Measurements from ENCODE around the gene RNF166. TPM values are rescaled to one million over a fixed set of nuclear protein-coding genes. Genes with fewer than 3 reads are reported as not detected.
A peak's percentile ranks its signal among the peaks of the same experiment; 100 is the strongest.

RNF166 gene
- total RNA-seq, 1 donor, result 14.5 TPM

GRCh38 chr16:88681709-88682451 lies 24.3 kb downstream of the RNF166 start:
- DNase-seq (ENCODE audit: insufficient read length, low spot score, missing footprints), result no peak
- no peaks in the 10 kb centered on the region for H3K79me2 ChIP-seq (ENCODE audit: insufficient read depth, low read length)
- peaks cover 27% of the 10 kb centered on the region for H3K4me1 ChIP-seq (ENCODE audit: insufficient read depth, low read length)
- TF ChIP-seq CTCF (IDR thresholded peaks at IDR 0.05; ENCODE audit: extremely low read depth, low read depth, low read length), result no peak
- no peak overlapping the region for H3K4me3 ChIP-seq (ENCODE audit: insufficient read depth, low read length)
- no peaks in the 10 kb centered on the region for H3K36me3 ChIP-seq (ENCODE audit: insufficient read depth, low read length)
- H3K9me3 ChIP-seq (ENCODE audit: low read depth, low read length), result no peaks in the 10 kb centered on the region
- H2AFZ ChIP-seq (ENCODE audit: low read length), result peak overlapping the region; percentile 15
- H4K20me1 ChIP-seq (ENCODE audit: insufficient read depth, low read length), result peaks cover 2% of the 10 kb centered on the region
- no peak overlapping the region for H3K27ac ChIP-seq (ENCODE audit: low read depth, low read length)
- peaks cover 37% of the 10 kb centered on the region for H3K27me3 ChIP-seq (ENCODE audit: insufficient read depth, low read length)
- H3K4me2 ChIP-seq (ENCODE audit: insufficient read depth, low read length), result peak overlapping the region; percentile 34

GRCh38 chr16:88681084-88681680 lies 25.0 kb downstream of the RNF166 start:
- H3K9me3 ChIP-seq (ENCODE audit: low read depth, low read length), result no peaks in the 10 kb centered on the region
- H3K36me3 ChIP-seq (ENCODE audit: insufficient read depth, low read length), result no peaks in the 10 kb centered on the region
- no peak overlapping the region for H3K27ac ChIP-seq (ENCODE audit: low read depth, low read length)
- H4K20me1 ChIP-seq (ENCODE audit: insufficient read depth, low read length), result peaks cover 2% of the 10 kb centered on the region
- peak overlapping the region; percentile 34 for H3K4me2 ChIP-seq (ENCODE audit: insufficient read depth, low read length)
- no peak for TF ChIP-seq CTCF (IDR thresholded peaks at IDR 0.05; ENCODE audit: extremely low read depth, low read depth, low read length)
- no peak overlapping the region for H2AFZ ChIP-seq (ENCODE audit: low read length)
- no peak overlapping the region for H3K4me3 ChIP-seq (ENCODE audit: insufficient read depth, low read length)
- no peaks in the 10 kb centered on the region for H3K79me2 ChIP-seq (ENCODE audit: insufficient read depth, low read length)
- H3K27me3 ChIP-seq (ENCODE audit: insufficient read depth, low read length), result peaks cover 37% of the 10 kb centered on the region
- no peak for DNase-seq (ENCODE audit: insufficient read length, low spot score, missing footprints)
- peaks cover 22% of the 10 kb centered on the region for H3K4me1 ChIP-seq (ENCODE audit: insufficient read depth, low read length)

- peaks cover 37% of the 10 kb centered on the region for H3K27me3 ChIP-seq (ENCODE audit: insufficient read depth, low read length)
These were observed 25.6 kb downstream of the RNF166 start for GRCh38 chr16:88680554-88681083.

More at GRCh38 chr16:88680554-88681083, 25.6 kb downstream of the RNF166 start:
- no peak overlapping the region for H3K4me2 ChIP-seq (ENCODE audit: insufficient read depth, low read length)
- no peaks in the 10 kb centered on the region for H3K79me2 ChIP-seq (ENCODE audit: insufficient read depth, low read length)
- H2AFZ ChIP-seq (ENCODE audit: low read length), result no peak overlapping the region
- no peaks in the 10 kb centered on the region for H3K36me3 ChIP-seq (ENCODE audit: insufficient read depth, low read length)
- DNase-seq (ENCODE audit: insufficient read length, low spot score, missing footprints), result no peak
- peaks cover 2% of the 10 kb centered on the region for H4K20me1 ChIP-seq (ENCODE audit: insufficient read depth, low read length)
- no peak for TF ChIP-seq CTCF (IDR thresholded peaks at IDR 0.05; ENCODE audit: extremely low read depth, low read depth, low read length)
- peaks cover 18% of the 10 kb centered on the region for H3K4me1 ChIP-seq (ENCODE audit: insufficient read depth, low read length)
- no peaks in the 10 kb centered on the region for H3K9me3 ChIP-seq (ENCODE audit: low read depth, low read length)
- no peak overlapping the region for H3K4me3 ChIP-seq (ENCODE audit: insufficient read depth, low read length)
- no peak overlapping the region for H3K27ac ChIP-seq (ENCODE audit: low read depth, low read length)
